Activated CD4-positive, alpha-beta memory T cell treated with anti-CD3 and anti-CD28 coated beads for 36 hours (primary cell): ENCODE measurements around the gene KRTAP1-3. TPM values are rescaled to one million over a fixed set of nuclear protein-coding genes. Genes with fewer than 3 reads are reported as not detected.

Experiments used
- CTCF ChIA-PET: fragments of 350-600 bp; sonication (Branson Sonifier 250); formaldehyde crosslinking; loops from one replicate; lab custom pipeline; 2021; ENCODE audit warnings: antibody characterized with exemption, inconsistent platforms; lab: Charles Lee
- POLR2A ChIA-PET: fragments of 350-600 bp; sonication (Branson Sonifier 250); formaldehyde crosslinking; loops from one replicate; lab custom pipeline; 2021; ENCODE audit warnings: antibody characterized with exemption; lab: Charles Lee
- DNase-seq: peaks from one replicate; pipeline ENCODE4 v3.0.0-alpha.2; 2020
- H3K27ac Mint-ChIP-seq: one replicate; pipeline ENCODE4 v1.8.0; 2021; ENCODE audit warnings: mixed read lengths
- H3K27me3 Mint-ChIP-seq: one replicate; pipeline ENCODE4 v1.8.0; 2021; ENCODE audit warnings: mixed read lengths
- H3K36me3 Mint-ChIP-seq: one replicate; pipeline ENCODE4 v1.8.0; 2021; ENCODE audit warnings: mixed read lengths
- H3K4me1 Mint-ChIP-seq: one replicate; pipeline ENCODE4 v1.8.0; 2021; ENCODE audit warnings: low read depth, mixed read lengths
- H3K4me3 Mint-ChIP-seq: one replicate; pipeline ENCODE4 v1.8.0; 2021; ENCODE audit warnings: mild to moderate bottlenecking, mixed read lengths
- H3K9me3 Mint-ChIP-seq: one replicate; pipeline ENCODE4 v1.8.0; 2021; ENCODE audit warnings: mixed read lengths
- intact Hi-C: fragments of 100-400 bp; cut with micrococcal nuclease; formaldehyde crosslinking; loops from one replicate; pipeline ENCODE4 v1.15.1; 2023
- total RNA-seq, 2 experiments: library from RNA; stranded (reverse); gene quantifications; one replicate each; pipeline ENCODE4 v1.2.3, GENCODE V29; 2021

Gene KRTAP1-3
- total RNA-seq, 2 experiments from 2014 or later: not detected

- no peak for DNase-seq
- intact Hi-C loops: no loop called here
- ChIA-PET CTCF (no interaction called here), POLR2A (no interaction called here)
- no peaks in the 10 kb centered on the region for H3K9me3 Mint-ChIP-seq
- H3K4me3 Mint-ChIP-seq: no peak overlapping the region
- H3K27ac Mint-ChIP-seq: no peak overlapping the region
- peaks cover 5% of the 10 kb centered on the region for H3K27me3 Mint-ChIP-seq
- no peaks in the 10 kb centered on the region for H3K4me1 Mint-ChIP-seq
- H3K36me3 Mint-ChIP-seq: no peaks in the 10 kb centered on the region
Measured at GRCh38 chr17:41016578-41017215, 18.0 kb downstream of the KRTAP1-3 start.

GRCh38 chr17:41015454-41015853, 19.2 kb downstream of the KRTAP1-3 start:
- no peaks in the 10 kb centered on the region for H3K27me3 Mint-ChIP-seq
- intact Hi-C loops: no loop called here
- H3K27ac Mint-ChIP-seq: no peak overlapping the region
- DNase-seq: no peak
- H3K9me3 Mint-ChIP-seq: no peaks in the 10 kb centered on the region
- H3K4me1 Mint-ChIP-seq: no peaks in the 10 kb centered on the region
- POLR2A ChIA-PET: no interaction called here
- CTCF ChIA-PET: no interaction called here
- no peak overlapping the region for H3K4me3 Mint-ChIP-seq
- no peaks in the 10 kb centered on the region for H3K36me3 Mint-ChIP-seq

- POLR2A ChIA-PET: no interaction called here
- CTCF ChIA-PET: no interaction called here
- intact Hi-C loops: no loop called here
Measured at GRCh38 chr17:41013606-41014005, 21.1 kb downstream of the KRTAP1-3 start.

GRCh38 chr17:41013181-41013580, 21.5 kb downstream of the KRTAP1-3 start:
- ChIA-PET POLR2A (no interaction called here), CTCF (no interaction called here)
- H3K4me1 Mint-ChIP-seq: no peaks in the 10 kb centered on the region
- DNase-seq: no peak
- no peak overlapping the region for H3K27ac Mint-ChIP-seq
- no peaks in the 10 kb centered on the region for H3K9me3 Mint-ChIP-seq
- no peaks in the 10 kb centered on the region for H3K36me3 Mint-ChIP-seq
- no peak overlapping the region for H3K4me3 Mint-ChIP-seq
- no peaks in the 10 kb centered on the region for H3K27me3 Mint-ChIP-seq
- intact Hi-C loops: no loop called here

More at GRCh38 chr17:41013606-41014005, 21.1 kb downstream of the KRTAP1-3 start:
- DNase-seq: no peak
- no peaks in the 10 kb centered on the region for H3K4me1 Mint-ChIP-seq
- H3K4me3 Mint-ChIP-seq: no peak overlapping the region
- no peaks in the 10 kb centered on the region for H3K36me3 Mint-ChIP-seq
- H3K9me3 Mint-ChIP-seq: no peaks in the 10 kb centered on the region
- H3K27ac Mint-ChIP-seq: no peak overlapping the region
- H3K27me3 Mint-ChIP-seq: no peaks in the 10 kb centered on the region

- no peaks in the 10 kb centered on the region for H3K4me1 Mint-ChIP-seq
- H3K27ac Mint-ChIP-seq: no peak overlapping the region
- H3K27me3 Mint-ChIP-seq: no peaks in the 10 kb centered on the region
- no peak for DNase-seq
- intact Hi-C loops: no loop called here
- ChIA-PET CTCF (no interaction called here), POLR2A (no interaction called here)
- H3K4me3 Mint-ChIP-seq: no peak overlapping the region
- no peaks in the 10 kb centered on the region for H3K36me3 Mint-ChIP-seq
- H3K9me3 Mint-ChIP-seq: no peaks in the 10 kb centered on the region
Measured at GRCh38 chr17:41012326-41013120, 22.2 kb downstream of the KRTAP1-3 start.

GRCh38 chr17:41010441-41010840, 24.2 kb downstream of the KRTAP1-3 start:
- Mint-ChIP-seq H3K4me3 (no peak overlapping the region), H3K27me3 (no peaks in the 10 kb centered on the region), H3K27ac (no peak overlapping the region), H3K36me3 (no peaks in the 10 kb centered on the region), H3K9me3 (no peaks in the 10 kb centered on the region), H3K4me1 (no peaks in the 10 kb centered on the region)
- ChIA-PET POLR2A (no interaction called here), CTCF (no interaction called here)
- DNase-seq: no peak
- intact Hi-C loops: no loop called here

GRCh38 chr17:41009936-41010335, 24.7 kb downstream of the KRTAP1-3 start:
- POLR2A ChIA-PET: no interaction called here
- no peaks in the 10 kb centered on the region for H3K4me1 Mint-ChIP-seq
- H3K27me3 Mint-ChIP-seq: no peaks in the 10 kb centered on the region
- H3K4me3 Mint-ChIP-seq: no peak overlapping the region
- CTCF ChIA-PET: no interaction called here
- H3K36me3 Mint-ChIP-seq: no peaks in the 10 kb centered on the region
- intact Hi-C loops: no loop called here
- H3K9me3 Mint-ChIP-seq: no peaks in the 10 kb centered on the region
- no peak for DNase-seq
- H3K27ac Mint-ChIP-seq: no peak overlapping the region

GRCh38 chr17:41009301-41009760, 25.3 kb downstream of the KRTAP1-3 start:
- Mint-ChIP-seq H3K27me3 (no peaks in the 10 kb centered on the region), H3K27ac (no peak overlapping the region), H3K4me1 (no peaks in the 10 kb centered on the region), H3K4me3 (no peak overlapping the region), H3K36me3 (no peaks in the 10 kb centered on the region), H3K9me3 (no peaks in the 10 kb centered on the region)
- ChIA-PET CTCF (no interaction called here), POLR2A (no interaction called here)
- no peak for DNase-seq
- intact Hi-C loops: no loop called here

GRCh38 chr17:41008811-41009210, 25.9 kb downstream of the KRTAP1-3 start, which contains the start of gene KRTAP3-1:
KRTAP3-1 (minus strand) TSS chr17:41009128; CDS start chr17:41009074, 54 bp downstream.
- CTCF ChIA-PET: no interaction called here
- intact Hi-C loops: no loop called here
- H3K9me3 Mint-ChIP-seq: no peaks in the 10 kb centered on the region

GRCh38 chr17:41004397-41004796, 30.3 kb downstream of the KRTAP1-3 start:
- Mint-ChIP-seq H3K36me3 (no peaks in the 10 kb centered on the region), H3K9me3 (no peaks in the 10 kb centered on the region), H3K27me3 (peaks cover 3% of the 10 kb centered on the region), H3K27ac (no peak overlapping the region), H3K4me1 (no peaks in the 10 kb centered on the region), H3K4me3 (no peak overlapping the region)
- intact Hi-C loops: no loop called here
- ChIA-PET POLR2A (no interaction called here), CTCF (no interaction called here)
- no peak for DNase-seq

More at GRCh38 chr17:41008811-41009210, 25.9 kb downstream of the KRTAP1-3 start, which contains the start of gene KRTAP3-1:
- Mint-ChIP-seq H3K27ac (no peak within 1 kb of the TSS), H3K4me3 (no peak within 1 kb of the TSS), H3K36me3 (no peaks in the 10 kb centered on the region), H3K4me1 (no peaks in the 10 kb centered on the region), H3K27me3 (no peaks in the 10 kb centered on the region)
- POLR2A ChIA-PET: no interaction called here
- DNase-seq: no peak

GRCh38 chr17:41003926-41004325, 30.7 kb downstream of the KRTAP1-3 start:
- Mint-ChIP-seq H3K9me3 (no peaks in the 10 kb centered on the region), H3K4me1 (no peaks in the 10 kb centered on the region), H3K27me3 (peaks cover 4% of the 10 kb centered on the region), H3K27ac (no peak overlapping the region), H3K36me3 (no peaks in the 10 kb centered on the region), H3K4me3 (no peak overlapping the region)
- POLR2A ChIA-PET: no interaction called here
- intact Hi-C loops: no loop called here
- CTCF ChIA-PET: no interaction called here
- no peak for DNase-seq

GRCh38 chr17:41002814-41003213, 31.9 kb downstream of the KRTAP1-3 start:
- no peaks in the 10 kb centered on the region for H3K36me3 Mint-ChIP-seq
- no peak overlapping the region for H3K4me3 Mint-ChIP-seq
- no peaks in the 10 kb centered on the region for H3K9me3 Mint-ChIP-seq
- intact Hi-C loops: no loop called here
- H3K27ac Mint-ChIP-seq: no peak overlapping the region
- ChIA-PET POLR2A (no interaction called here), CTCF (no interaction called here)
- peaks cover 4% of the 10 kb centered on the region for H3K27me3 Mint-ChIP-seq
- DNase-seq: no peak
- H3K4me1 Mint-ChIP-seq: no peaks in the 10 kb centered on the region
